ENCODE results near the gene ZNF189.

ZNF189 gene

DNA sequence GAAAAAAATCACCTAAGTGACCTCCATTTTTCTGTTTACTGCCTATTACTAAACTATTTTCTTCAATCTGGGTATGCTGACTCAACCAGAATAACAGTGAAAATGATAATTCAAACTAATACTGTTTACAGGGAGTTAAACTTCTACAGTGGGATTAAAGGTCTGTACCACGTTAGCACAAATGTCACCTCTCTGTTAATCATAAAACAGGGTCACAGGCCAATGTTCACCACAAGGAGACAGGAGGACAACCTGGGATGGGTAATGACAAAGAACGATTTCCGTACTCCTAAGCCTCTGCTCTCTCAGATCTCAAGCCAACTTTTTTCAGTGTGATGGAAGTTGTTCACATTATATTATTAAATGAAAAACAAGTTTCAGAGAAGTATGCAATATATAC is 34.6 kb downstream of the ZNF189 start:
- ChIA-PET POLR2A (no interaction called here), CTCF (interaction anchor here (1.4 to 1.6 kb wide), 2 partner anchors 14 to 26 kb away, joined by 3 to 4 read pairs; no protein-coding TSS in a partner anchor)
- no peak for DNase-seq (ENCODE audit: extremely low spot score)
- TF ChIP-seq, protein P1, sequence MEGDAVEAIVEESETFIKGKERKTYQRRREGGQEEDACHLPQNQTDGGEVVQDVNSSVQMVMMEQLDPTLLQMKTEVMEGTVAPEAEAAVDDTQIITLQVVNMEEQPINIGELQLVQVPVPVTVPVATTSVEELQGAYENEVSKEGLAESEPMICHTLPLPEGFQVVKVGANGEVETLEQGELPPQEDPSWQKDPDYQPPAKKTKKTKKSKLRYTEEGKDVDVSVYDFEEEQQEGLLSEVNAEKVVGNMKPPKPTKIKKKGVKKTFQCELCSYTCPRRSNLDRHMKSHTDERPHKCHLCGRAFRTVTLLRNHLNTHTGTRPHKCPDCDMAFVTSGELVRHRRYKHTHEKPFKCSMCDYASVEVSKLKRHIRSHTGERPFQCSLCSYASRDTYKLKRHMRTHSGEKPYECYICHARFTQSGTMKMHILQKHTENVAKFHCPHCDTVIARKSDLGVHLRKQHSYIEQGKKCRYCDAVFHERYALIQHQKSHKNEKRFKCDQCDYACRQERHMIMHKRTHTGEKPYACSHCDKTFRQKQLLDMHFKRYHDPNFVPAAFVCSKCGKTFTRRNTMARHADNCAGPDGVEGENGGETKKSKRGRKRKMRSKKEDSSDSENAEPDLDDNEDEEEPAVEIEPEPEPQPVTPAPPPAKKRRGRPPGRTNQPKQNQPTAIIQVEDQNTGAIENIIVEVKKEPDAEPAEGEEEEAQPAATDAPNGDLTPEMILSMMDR (IDR thresholded peaks at IDR 0.05; ENCODE audit: control extremely low read depth, extremely low read depth, low read depth, missing control alignments) = no peak

- TF ChIP-seq, protein P1 (IDR thresholded peaks at IDR 0.05; ENCODE audit: control extremely low read depth, extremely low read depth, low read depth, missing control alignments) = no peak
- ChIA-PET POLR2A (no interaction called here), CTCF (interaction anchor here (1.0 kb wide), 1 partner anchor 14 kb away, joined by 3 read pairs; no protein-coding TSS in a partner anchor)
- no peak for DNase-seq (ENCODE audit: extremely low spot score)
Observed at GRCh38 chr9:101434998-101435397, 36.3 kb downstream of the ZNF189 start.

DNA sequence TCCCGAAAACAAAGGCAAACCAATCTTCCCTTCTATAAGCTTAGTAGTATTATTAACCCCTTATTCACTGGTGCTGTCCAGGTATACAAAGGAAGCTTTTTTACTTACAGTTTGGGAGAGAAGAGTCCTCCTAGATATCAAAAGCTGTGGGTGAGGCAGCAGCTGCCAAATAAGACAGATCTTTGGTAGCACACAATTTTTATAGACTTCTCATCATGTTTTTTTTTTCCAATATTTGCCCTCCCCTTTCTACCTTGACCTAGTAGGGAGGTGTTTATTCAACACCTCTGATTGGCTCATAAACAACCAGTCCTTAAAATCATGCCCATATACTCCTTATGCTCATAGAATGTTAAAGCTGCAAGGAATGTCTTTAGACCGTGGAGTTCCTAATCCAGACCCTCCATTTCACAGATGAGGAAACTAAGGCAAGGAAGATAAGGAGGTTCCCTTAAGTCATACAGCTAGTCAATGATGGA is 37.0 kb downstream of the ZNF189 start, which contains the start of gene ALDOB:
Gene ALDOB, minus strand, starts transcription at position 174 of the 479 bp plus-strand sequence. CDS start 4,887 bp downstream, outside the sequence.
- POLR2A ChIA-PET = no interaction called here
- TF ChIP-seq, protein P1 (IDR thresholded peaks at IDR 0.05; ENCODE audit: control extremely low read depth, extremely low read depth, low read depth, missing control alignments) = no peak
- CTCF ChIA-PET = interaction anchor here (1.0 kb wide), 1 partner anchor 94 kb away, joined by 3 read pairs; no protein-coding TSS in a partner anchor
- DNase-seq (ENCODE audit: extremely low spot score) = no peak

- DNase-seq (ENCODE audit: extremely low spot score) = no peak
- CTCF ChIA-PET = interaction anchor here (0.9 to 2.1 kb wide), 2 partner anchors 8 to 12 kb away, joined by 3 to 14 read pairs; no protein-coding TSS in a partner anchor
- TF ChIP-seq, protein P1 (IDR thresholded peaks at IDR 0.05; ENCODE audit: control extremely low read depth, extremely low read depth, low read depth, missing control alignments) = no peak
- POLR2A ChIA-PET = no interaction called here
Observed at GRCh38 chr9:101437806-101438232, 39.2 kb downstream of the ZNF189 start.

DNA sequence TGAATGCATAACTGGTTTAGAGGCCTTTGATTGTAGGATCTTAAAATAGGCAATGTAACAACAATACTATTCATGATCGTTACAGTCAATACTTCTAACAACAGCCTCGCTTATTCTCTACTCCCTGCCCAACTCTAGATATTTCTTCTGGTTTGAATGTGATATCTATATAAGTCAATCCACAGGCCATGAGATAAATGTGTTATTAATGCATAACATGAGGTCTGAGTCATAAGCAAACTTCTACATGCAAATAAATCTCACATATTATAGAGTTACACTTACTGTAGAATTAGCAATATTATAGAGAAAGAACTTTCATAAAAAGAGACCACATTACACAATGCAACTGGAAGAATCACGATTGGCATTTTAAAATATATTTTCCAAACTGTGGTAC is 39.9 kb downstream of the ZNF189 start:
- ChIA-PET POLR2A (no interaction called here), CTCF (interaction anchor here (2.1 kb wide), 1 partner anchor 13 kb away, joined by 14 read pairs; no protein-coding TSS in a partner anchor)
- TF ChIP-seq, protein P1 (IDR thresholded peaks at IDR 0.05; ENCODE audit: control extremely low read depth, extremely low read depth, low read depth, missing control alignments) = no peak
- DNase-seq (ENCODE audit: extremely low spot score) = no peak

GRCh38 chr9:101440714-101441230 is 42.1 kb downstream of the ZNF189 start:
- ChIA-PET POLR2A (no interaction called here), CTCF (no interaction called here)
- DNase-seq (ENCODE audit: extremely low spot score) = no peak
- TF ChIP-seq, protein P1 (IDR thresholded peaks at IDR 0.05; ENCODE audit: control extremely low read depth, extremely low read depth, low read depth, missing control alignments) = no peak

Data from GM10248 (cell line).